OCI-LY3 (cell line): ENCODE measurements around the gene RAD17.
"Not testable (repeated sequence)": the region's sequence is repeated elsewhere in the genome, so short reads cannot be mapped to it uniquely, and the experiment has no call there.

Experiments used
- H2AFZ ChIP-seq: fragments of 200-600, 300-600 bp; shearing (Covaris generic); 2 replicates; pipeline ENCODE4 v1.6.0; 2014; ENCODE audit warnings: antibody characterized with exemption, low read depth, low read length
- H3K27ac ChIP-seq: fragments of 200-600, 300-600 bp; sonication (generic); 2 replicates; pipeline ENCODE4 v1.5.1; 2014; ENCODE audit warnings: mild to moderate bottlenecking, low read length, moderate library complexity, mixed read lengths
- H3K27me3 ChIP-seq: fragments of 200-600, 300-600 bp; sonication (generic); 2 replicates; pipeline ENCODE4 v1.6.1; 2014; ENCODE audit warnings: low read depth, low read length, mixed read lengths
- H3K36me3 ChIP-seq: fragments of 200-600, 300-600 bp; sonication (generic); replicated peaks from 2 replicates; pipeline ENCODE3; 2014; ENCODE audit warnings: low read depth, low read length, mixed read lengths
- H3K4me1 ChIP-seq: fragments of 300-600, 200-600 bp; sonication (generic); 2 replicates; pipeline ENCODE4 v1.6.1; 2014; ENCODE audit warnings: low read length, mixed read lengths
- H3K4me2 ChIP-seq: fragments of 200-600, 300-600 bp; sonication (generic); 2 replicates; pipeline ENCODE4 v1.6.1; 2014; ENCODE audit warnings: low read length, mixed read lengths
- H3K4me3 ChIP-seq: fragments of 300-600, 200-600 bp; sonication (generic); 2 replicates; pipeline ENCODE4 v1.5.1; 2014; ENCODE audit warnings: antibody characterized with exemption, mild to moderate bottlenecking, low read length, moderate library complexity
- H3K79me2 ChIP-seq: fragments of 300-600, 200-600 bp; shearing (Covaris generic); 2 replicates; pipeline ENCODE4 v1.6.1; 2014; ENCODE audit warnings: mild to moderate bottlenecking, low read length, mixed read lengths
- H3K9ac ChIP-seq: fragments of 300-600, 200-600 bp; shearing (Covaris generic); 2 replicates; pipeline ENCODE4 v1.6.0; 2014; ENCODE audit warnings: mild to moderate bottlenecking, low read length, moderate library complexity
- H3K9me3 ChIP-seq: fragments of 200-600, 300-600 bp; shearing (Covaris generic); 2 replicates; pipeline ENCODE4 v1.6.1; 2014; ENCODE audit warnings: low read length, mixed read lengths; ENCODE audit not compliant: insufficient read depth
- H4K20me1 ChIP-seq: fragments of 200-600, 300-600 bp; sonication (generic); 2 replicates; pipeline ENCODE4 v1.6.1; 2016; ENCODE audit warnings: low read length, mixed read lengths; ENCODE audit not compliant: insufficient read depth
- CTCF ChIP-seq: fragments of 200-600, 300-600 bp; sonication (generic); IDR thresholded peaks from 2 replicates; pipeline ENCODE4 v1.5.1; 2014; ENCODE audit warnings: antibody characterized with exemption, low read length, low read depth
- EZH2phosphoT487 ChIP-seq: fragments of 200-600 bp; shearing (Covaris generic); IDR thresholded peaks from 2 replicates; pipeline ENCODE4 v1.6.1; 2018; ENCODE audit warnings: antibody characterized with exemption, mixed run types, low read depth

The RAD17 gene

GRCh38 chr5:69368458-69369339 is 919 bp upstream of the RAD17 start:
- TF ChIP-seq CTCF = no peak
- no peak for TF ChIP-seq EZH2phosphoT487
- Histone ChIP-seq H3K27me3 (no peaks in the 10 kb centered on the region), H4K20me1 (peaks cover 3% of the 10 kb centered on the region; the same call in 1 of the 2 replicates), H3K79me2 (peaks cover 88% of the 10 kb centered on the region), H3K9ac (peak overlapping the region; percentile 95), H3K4me3 (peak overlapping the region; percentile 100), H3K36me3 (peaks cover 14% of the 10 kb centered on the region), H3K27ac (peak overlapping the region; percentile 85), H2AFZ (peak overlapping the region; percentile 32; the same call in 1 of the 2 replicates), H3K9me3 (no peaks in the 10 kb centered on the region), H3K4me1 (peaks cover 14% of the 10 kb centered on the region), H3K4me2 (peak overlapping the region; percentile 93)

DNA sequence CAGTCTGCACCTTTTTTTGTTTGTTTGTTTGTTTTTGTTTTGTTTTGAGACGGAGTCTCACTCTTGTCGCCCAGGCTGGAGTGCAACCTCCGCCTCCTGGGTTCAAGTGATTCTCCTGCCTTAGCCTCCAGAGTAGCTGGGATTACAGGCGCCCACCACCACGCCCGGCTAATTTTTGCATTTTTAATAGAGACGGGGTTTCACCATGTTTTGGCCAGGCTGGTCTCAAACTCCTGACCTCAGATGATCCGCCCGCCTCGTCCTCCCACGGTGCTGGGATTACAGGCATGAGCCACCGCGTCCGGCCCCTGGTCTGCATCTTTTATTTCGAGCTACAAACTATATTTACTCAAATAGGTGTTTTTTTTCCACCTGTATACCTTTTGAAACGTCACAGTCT is 717 bp downstream of the RAD17 start:
- peaks cover 24% of the 10 kb centered on the region for H3K4me1 ChIP-seq
- H3K9me3 ChIP-seq, H3K27me3 ChIP-seq, H3K36me3 ChIP-seq, H4K20me1 ChIP-seq: not testable (repeated sequence)
- peak overlapping the region; percentile 100 for H3K4me3 ChIP-seq
- H3K27ac ChIP-seq = peak overlapping the region; percentile 85; the same call in 1 of the 2 replicates
- peak overlapping the region; percentile 95 for H3K9ac ChIP-seq
- peaks cover 72% of the 10 kb centered on the region for H3K79me2 ChIP-seq
- H2AFZ ChIP-seq = peak overlapping the region; percentile 32; the same call in 1 of the 2 replicates
- H3K4me2 ChIP-seq = peak overlapping the region; percentile 88

DNA sequence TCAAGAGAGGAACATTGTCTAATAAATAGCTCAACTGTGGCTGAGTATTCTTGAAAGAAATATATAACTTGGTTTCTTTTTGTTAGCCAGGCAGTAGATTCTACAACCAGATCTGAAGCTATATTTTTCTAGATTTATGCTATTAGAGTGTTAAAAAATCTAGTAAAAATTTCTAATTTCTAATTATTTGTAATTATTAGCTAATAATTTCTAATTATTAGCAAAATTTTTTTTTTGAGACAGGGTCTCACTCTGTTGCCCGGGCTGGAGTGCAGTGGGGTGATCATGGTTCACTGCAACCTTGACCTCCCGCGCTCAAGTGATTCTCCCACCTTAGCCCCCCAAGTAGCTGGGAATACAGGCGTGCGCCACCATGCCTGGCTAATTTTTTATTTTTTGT is 2.8 kb downstream of the RAD17 start:
- Histone ChIP-seq H4K20me1 (peaks cover 3% of the 10 kb centered on the region; the same call in 1 of the 2 replicates), H3K79me2 (peaks cover 52% of the 10 kb centered on the region), H3K4me2 (no peak overlapping the region), H3K4me3 (no peak overlapping the region), H3K4me1 (peaks cover 24% of the 10 kb centered on the region), H3K27me3 (no peaks in the 10 kb centered on the region), H3K36me3 (peaks cover 5% of the 10 kb centered on the region), H3K9ac (no peak overlapping the region), H3K27ac (no peak overlapping the region), H2AFZ (no peak overlapping the region), H3K9me3 (no peaks in the 10 kb centered on the region)
- TF ChIP-seq CTCF (no peak), EZH2phosphoT487 (no peak)

DNA sequence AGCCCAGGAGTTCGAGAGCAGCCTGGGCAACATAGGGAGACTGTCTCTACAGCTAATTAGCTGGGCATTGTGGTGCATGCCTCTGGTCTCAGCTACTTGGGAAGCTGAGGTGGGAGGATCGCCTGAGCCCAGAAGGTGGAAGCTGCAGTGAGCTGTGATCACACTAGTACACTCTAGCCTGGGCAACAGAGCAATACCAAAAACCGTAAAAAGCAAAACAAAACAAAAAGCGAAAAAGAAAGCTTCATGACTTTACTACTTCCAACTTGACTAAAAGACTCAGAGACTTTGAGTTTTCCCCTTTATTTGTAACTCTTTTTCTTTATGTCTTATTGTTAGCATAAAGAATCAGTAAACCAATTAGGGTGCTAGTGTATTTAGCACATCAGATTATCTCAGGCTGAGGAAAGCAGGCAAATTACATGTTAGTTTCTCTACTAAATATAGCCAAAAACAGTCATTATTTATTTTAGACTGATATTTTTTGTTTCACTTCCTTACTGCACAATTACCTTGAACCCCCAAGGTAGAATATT is 5.4 kb downstream of the RAD17 start:
- Histone ChIP-seq H3K79me2 (peaks cover 26% of the 10 kb centered on the region), H2AFZ (no peak overlapping the region), H3K4me3 (no peak overlapping the region)

More for the DNA sequence above, 5.4 kb downstream of the RAD17 start:
- Histone ChIP-seq H3K9ac (no peak overlapping the region), H3K9me3 (no peaks in the 10 kb centered on the region), H3K36me3 (peaks cover 5% of the 10 kb centered on the region), H3K27ac (peak overlapping the region; percentile 45), H4K20me1 (no peaks in the 10 kb centered on the region), H3K4me1 (peaks cover 15% of the 10 kb centered on the region), H3K27me3 (no peaks in the 10 kb centered on the region), H3K4me2 (peak overlapping the region; percentile 32)
- TF ChIP-seq EZH2phosphoT487 (no peak), CTCF (no peak)
